Naive thymus-derived CD8-positive, alpha-beta T cell (primary cell): ENCODE data around the gene SP1. TPM values are rescaled to one million over a fixed set of nuclear protein-coding genes. Genes with fewer than 3 reads are reported as not detected.
"Not testable (repeated sequence)": the region's sequence is repeated elsewhere in the genome, so short reads cannot be mapped to it uniquely, and the experiment has no call there.

Experiments
- ATAC-seq, 2 donors: fragments of 150-1000 bp; cut with Tn5 transposase in 1 of 2; sonication (Bioruptor Pico), chemical (Tn5 transposase) in 1 of 2; 1 replicate in 1 of 2; 2 replicates in 1 of 2; pipeline ENCODE4 v1.10.0; 2021; ENCODE audit warnings: mild to moderate bottlenecking in 2 of 2, moderate library complexity in 2 of 2
- POLR2A ChIA-PET: fragments of 350-600 bp; sonication (Branson Sonifier 250); formaldehyde crosslinking; loops from one replicate; lab custom pipeline; 2021; ENCODE audit warnings: antibody characterized with exemption; lab: Charles Lee
- DNase-seq, 10 donors: peaks; one replicate each; pipeline versions ENCODE4 v3.0.0 to v3.0.0-alpha.2; 2020 to 2022
- H3K27ac Mint-ChIP-seq, 10 donors: one replicate each; pipeline ENCODE4 v1.8.0; 2020 to 2022; ENCODE audit warnings: mild to moderate bottlenecking in 10 of 10, mixed read lengths in 10 of 10, moderate library complexity in 4 of 10, inconsistent platforms in 1 of 10
- H3K27me3 Mint-ChIP-seq, 5 donors: one replicate each; pipeline ENCODE4 v1.8.0; 2021 to 2022; ENCODE audit warnings: mixed read lengths in 5 of 5
- H3K36me3 Mint-ChIP-seq, 3 donors: one replicate each; pipeline ENCODE4 v1.8.0; 2020 to 2022; ENCODE audit warnings: mixed read lengths in 3 of 3, mild to moderate bottlenecking in 2 of 3, inconsistent platforms in 1 of 3
- H3K4me1 Mint-ChIP-seq, 4 donors: one replicate each; pipeline ENCODE4 v1.8.0; 2021 to 2022; ENCODE audit warnings: mixed read lengths in 4 of 4
- H3K4me3 Mint-ChIP-seq, 10 donors: one replicate each; pipeline ENCODE4 v1.8.0; 2020 to 2022; ENCODE audit warnings: mild to moderate bottlenecking in 10 of 10, mixed read lengths in 10 of 10, moderate library complexity in 6 of 10, inconsistent platforms in 1 of 10
- H3K9me3 Mint-ChIP-seq, 9 donors: one replicate each; pipeline ENCODE4 v1.8.0; 2020 to 2022; ENCODE audit warnings: mixed read lengths in 9 of 9, mild to moderate bottlenecking in 3 of 9, inconsistent platforms in 1 of 9, moderate library complexity in 1 of 9
- polyA plus RNA-seq, 3 donors: library from polyadenylated mRNA; unstranded; fragments of 300-500 nt; fragmentation: Illumina TruSeq; gene quantifications; one replicate each; pipeline ENCODE4 v1.2.3, GENCODE V29; 2021
- total RNA-seq, 8 experiments: library from RNA in 2 of 8; stranded (reverse) in 2 of 8; gene quantifications; one replicate each; pipeline ENCODE4 v1.2.3 and lab custom pipeline; 2021 to 2026

Gene SP1
- total RNA-seq (100 to 1,000 TPM; 104 TPM), polyA plus RNA-seq (10 to 100 TPM in 1 of 3 donors, 1 to 10 TPM in 2; 8.5 to 10.4 (median 9.4) TPM), total RNA-seq (lab: John Stamatoyannopoulos, UW) (123 to 284 (median 233) reads per million in 6 experiments)

- POLR2A ChIA-PET, result interaction anchor here (0.6 to 3.1 kb wide), 27 partner anchors 8 to 945 kb away, joined by 3 to 37 read pairs (median 8); partner anchors contain the start of genes AAAS, COPZ1, CSAD and EIF4B
- Mint-ChIP-seq H3K36me3 (peaks cover 5 to 38% (median 21%) of the 10 kb centered on the region in 3 donors), H3K4me1 (peaks cover 20 to 44% (median 40%) of the 10 kb centered on the region in 4 donors), H3K9me3 (no peaks in the 10 kb centered on the region), H3K4me3 (peak within 1 kb of the TSS in 9 of 10 donors; percentile 82 to 97 (median 87)), H3K27ac (peak within 1 kb of the TSS; percentile 78 to 94 (median 90)), H3K27me3 (no peaks in the 10 kb centered on the region)
- DNase-seq, result peak; percentile 75 to 98 (median 84)
- ATAC-seq, result peak; percentile 15 to 37
Measured at GRCh38 chr12:53380104-53380793, at the start of gene SP1. SP1 (plus strand) TSS chr12:53380176; CDS start chr12:53380292, 116 bp downstream.

- Mint-ChIP-seq H3K36me3 (no peaks in the 10 kb centered on the region), H3K4me3 (no peak overlapping the region), H3K4me1 (peaks cover 0 to 7% (median 6%) of the 10 kb centered on the region in 4 donors), H3K9me3 (no peaks in the 10 kb centered on the region), H3K27me3 (peaks cover 0 to 39% (median 7%) of the 10 kb centered on the region in 5 donors), H3K27ac (no peak overlapping the region)
- POLR2A ChIA-PET, result interaction anchor here (0.6 kb wide), 1 partner anchor 109 kb away, joined by 3 read pairs; no protein-coding TSS in a partner anchor
- no peak for DNase-seq
- no peak for ATAC-seq
Measured at GRCh38 chr12:53330671-53331070, 49.3 kb upstream of the SP1 start.

- Mint-ChIP-seq H3K27ac (peak overlapping the region in 1 of 10 donors; percentile 35), H3K4me3 (peak overlapping the region in 1 of 10 donors; percentile 45), H3K27me3 (peaks cover 11 to 56% (median 18%) of the 10 kb centered on the region in 5 donors), H3K4me1 (peaks cover 0 to 10% (median 6%) of the 10 kb centered on the region in 4 donors)
- POLR2A ChIA-PET, ATAC-seq, DNase-seq, H3K36me3 Mint-ChIP-seq, H3K9me3 Mint-ChIP-seq: not testable (repeated sequence)
Measured at GRCh38 chr12:53332339-53332738, 47.6 kb upstream of the SP1 start.

- Mint-ChIP-seq H3K9me3 (no peaks in the 10 kb centered on the region), H3K36me3 (no peaks in the 10 kb centered on the region), H3K4me1 (peaks cover 3 to 9% (median 8%) of the 10 kb centered on the region in 4 donors), H3K27me3 (peaks cover 14 to 60% (median 20%) of the 10 kb centered on the region in 5 donors), H3K4me3 (no peak overlapping the region), H3K27ac (no peak overlapping the region)
- DNase-seq (no peak), ATAC-seq (no peak)
- POLR2A ChIA-PET, result interaction anchor here (1.2 kb wide), 1 partner anchor 12 kb away, joined by 5 read pairs; no protein-coding TSS in a partner anchor
Measured at GRCh38 chr12:53332744-53333143, 47.2 kb upstream of the SP1 start.

- Mint-ChIP-seq H3K36me3 (no peaks in the 10 kb centered on the region), H3K27me3 (peaks cover 18 to 65% (median 24%) of the 10 kb centered on the region in 5 donors), H3K27ac (peak overlapping the region in 1 of 10 donors; percentile 50), H3K4me3 (no peak overlapping the region), H3K4me1 (peaks cover 8 to 14% (median 12%) of the 10 kb centered on the region in 4 donors), H3K9me3 (no peaks in the 10 kb centered on the region)
- no peak for DNase-seq
- no peak for ATAC-seq
- POLR2A ChIA-PET, result interaction anchor here (0.6 to 1.2 kb wide), 2 partner anchors 12 to 119 kb away, joined by 3 to 5 read pairs; no protein-coding TSS in a partner anchor
Measured at GRCh38 chr12:53333289-53333688, 46.7 kb upstream of the SP1 start.

- Mint-ChIP-seq H3K27ac (peak overlapping the region in 1 of 10 donors; percentile 65), H3K4me3 (no peak overlapping the region), H3K36me3 (no peaks in the 10 kb centered on the region), H3K9me3 (no peaks in the 10 kb centered on the region), H3K4me1 (peaks cover 11 to 16% (median 13%) of the 10 kb centered on the region in 4 donors), H3K27me3 (peaks cover 20 to 71% (median 27%) of the 10 kb centered on the region in 5 donors)
- POLR2A ChIA-PET, result interaction anchor here (1.2 kb wide), 1 partner anchor 11 kb away, joined by 5 read pairs; no protein-coding TSS in a partner anchor
- DNase-seq (no peak), ATAC-seq (no peak)
Measured at GRCh38 chr12:53333845-53334244, 46.1 kb upstream of the SP1 start.

- peaks cover 22 to 74% (median 29%) of the 10 kb centered on the region in 5 donors for H3K27me3 Mint-ChIP-seq
- no peaks in the 10 kb centered on the region for H3K9me3 Mint-ChIP-seq
- H3K27ac Mint-ChIP-seq, result peak overlapping the region in 1 of 10 donors; percentile 52
- H3K36me3 Mint-ChIP-seq, result no peaks in the 10 kb centered on the region
- no peak for ATAC-seq
- DNase-seq, result no peak
- H3K4me3 Mint-ChIP-seq, result no peak overlapping the region
- POLR2A ChIA-PET, result interaction anchor here (0.6 to 1.1 kb wide), 4 partner anchors 10 to 251 kb away, joined by 3 to 4 read pairs (median 4); partner anchors contain the start of gene AAAS
- H3K4me1 Mint-ChIP-seq, result peaks cover 11 to 16% (median 13%) of the 10 kb centered on the region in 4 donors
Measured at GRCh38 chr12:53334822-53335221, 45.2 kb upstream of the SP1 start.

GRCh38 chr12:53336181-53336681 lies 43.7 kb upstream of the SP1 start, which contains the start of gene SP7:
SP7 (minus strand) TSS chr12:53336354; CDS start chr12:53335646, 708 bp downstream.
- no peaks in the 10 kb centered on the region for H3K9me3 Mint-ChIP-seq
- DNase-seq (no peak), ATAC-seq (peak in 1 of 2 donors; percentile 10)
- POLR2A ChIA-PET, result interaction anchor here (0.5 to 0.7 kb wide), 2 partner anchors 11 to 113 kb away, joined by 3 read pairs; no protein-coding TSS in a partner anchor
- H3K27ac Mint-ChIP-seq, result peak within 1 kb of the TSS in 1 of 10 donors; percentile 0
- H3K27me3 Mint-ChIP-seq, result peaks cover 22 to 85% (median 31%) of the 10 kb centered on the region in 5 donors
- H3K4me3 Mint-ChIP-seq, result peak within 1 kb of the TSS in 2 of 10 donors; percentile 11 to 12
- H3K4me1 Mint-ChIP-seq, result peaks cover 11 to 17% (median 14%) of the 10 kb centered on the region in 4 donors
- no peaks in the 10 kb centered on the region for H3K36me3 Mint-ChIP-seq

GRCh38 chr12:53338017-53338416 lies 42.0 kb upstream of the SP1 start:
- POLR2A ChIA-PET, result no interaction called here
- Mint-ChIP-seq H3K4me3 (peak overlapping the region in 2 of 10 donors; percentile 35 to 55), H3K27ac (peak overlapping the region in 4 of 10 donors; percentile 4 to 42 (median 40)), H3K36me3 (no peaks in the 10 kb centered on the region), H3K9me3 (no peaks in the 10 kb centered on the region), H3K27me3 (peaks cover 21 to 72% (median 29%) of the 10 kb centered on the region in 5 donors), H3K4me1 (peaks cover 12 to 17% (median 14%) of the 10 kb centered on the region in 4 donors)
- DNase-seq, result no peak
- peak in 1 of 2 donors; percentile 82 for ATAC-seq

GRCh38 chr12:53338916-53339315 lies 41.1 kb upstream of the SP1 start:
- ATAC-seq (no peak), DNase-seq (no peak)
- Mint-ChIP-seq H3K27me3 (peaks cover 20 to 64% (median 27%) of the 10 kb centered on the region in 5 donors), H3K9me3 (no peaks in the 10 kb centered on the region), H3K27ac (no peak overlapping the region), H3K36me3 (no peaks in the 10 kb centered on the region), H3K4me3 (no peak overlapping the region), H3K4me1 (peaks cover 19 to 22% (median 21%) of the 10 kb centered on the region in 4 donors)
- POLR2A ChIA-PET, result no interaction called here

- Mint-ChIP-seq H3K9me3 (no peaks in the 10 kb centered on the region), H3K4me3 (no peak overlapping the region), H3K27me3 (peaks cover 20 to 49% (median 26%) of the 10 kb centered on the region in 5 donors), H3K4me1 (peaks cover 29 to 34% (median 30%) of the 10 kb centered on the region in 4 donors), H3K27ac (peak overlapping the region in 1 of 10 donors; percentile 16), H3K36me3 (no peaks in the 10 kb centered on the region)
- ATAC-seq (no peak), DNase-seq (no peak)
- POLR2A ChIA-PET, result interaction anchor here (1.0 to 1.2 kb wide), 2 partner anchors 15 to 160 kb away, joined by 3 to 4 read pairs; partner anchors contain the start of genes CSAD and ZNF740
Measured at GRCh38 chr12:53340398-53340797, 39.6 kb upstream of the SP1 start.

GRCh38 chr12:53343449-53343848 lies 36.5 kb upstream of the SP1 start:
- Mint-ChIP-seq H3K36me3 (no peaks in the 10 kb centered on the region), H3K4me3 (peak overlapping the region in 9 of 10 donors; percentile 49 to 92 (median 68)), H3K9me3 (no peaks in the 10 kb centered on the region), H3K4me1 (peaks cover 16 to 25% (median 18%) of the 10 kb centered on the region in 4 donors), H3K27me3 (peaks cover 3 to 18% (median 6%) of the 10 kb centered on the region in 5 donors), H3K27ac (peak overlapping the region in 9 of 10 donors; percentile 1 to 94 (median 60))
- DNase-seq, result no peak
- ATAC-seq, result no peak
- POLR2A ChIA-PET, result interaction anchor here (1.2 to 4.6 kb wide), 3 partner anchors 9 to 20 kb away, joined by 3 to 80 read pairs (median 11); partner anchors contain the start of gene AAAS
